Brain microvascular endothelial cell (primary cell): ENCODE results near the gene SLC30A5.

Experiments used
- DNase-seq: peaks from one replicate; pipeline ENCODE4 v3.0.0-alpha.2; 2020
- H3K27ac ChIP-seq: fragments of 250-450 bp; sonication (Bioruptor Pico); 2 replicates; pipeline ENCODE4 v1.5.1; 2020; ENCODE audit warnings: mild to moderate bottlenecking, moderate library complexity
- H3K27me3 ChIP-seq: fragments of 250-450 bp; sonication (Bioruptor Pico); replicated peaks from 2 replicates; pipeline ENCODE4 v1.5.1; 2020; ENCODE audit warnings: mild to moderate bottlenecking
- H3K36me3 ChIP-seq: fragments of 250-450 bp; sonication (Bioruptor Pico); replicated peaks from 2 replicates; pipeline ENCODE4 v1.5.1; 2020; ENCODE audit warnings: mild to moderate bottlenecking
- H3K4me3 ChIP-seq: 2 replicates; pipeline ENCODE4 v1.5.1; 2011; ENCODE audit warnings: low read depth, mild to moderate bottlenecking, control low read depth, low read length, moderate library complexity
- in situ Hi-C: cut with HindIII; loops from 2 replicates; pipeline ENCODE4 v1.10.0; 2017; ENCODE audit warnings: low sequenced_read_pairs, low pct_ligation_motif_present
- TF ChIP-seq, protein P1 (sequence below): IDR thresholded peaks from 2 replicates; pipeline ENCODE4 v1.5.1; 2011; ENCODE audit warnings: low read depth, mild to moderate bottlenecking, moderate library complexity, low read length, control low read depth, inconsistent platforms; ENCODE audit errors: missing control alignments

SLC30A5 gene

DNA sequence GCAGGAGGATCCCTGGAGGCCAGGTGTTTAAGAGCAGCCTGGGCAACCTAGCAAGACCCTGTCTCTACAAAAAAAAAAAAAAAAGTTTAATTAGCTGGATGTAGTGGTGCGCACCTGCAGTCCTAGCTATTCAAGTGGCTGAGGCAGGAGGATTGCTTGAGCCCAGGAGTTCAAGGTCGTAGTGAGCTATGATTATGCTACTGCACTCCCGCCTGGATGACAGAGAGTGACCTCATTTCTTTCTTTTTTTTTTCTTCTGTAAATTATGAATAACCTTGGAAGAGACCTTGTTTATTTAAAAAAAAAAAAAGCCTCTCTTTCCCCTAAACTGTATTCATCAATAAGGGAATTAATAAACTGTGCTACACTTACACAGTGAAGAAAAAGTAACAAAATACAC lies 43.6 kb upstream of the SLC30A5 start:
- in situ Hi-C loops: no loop called here
- no peak for DNase-seq

DNA sequence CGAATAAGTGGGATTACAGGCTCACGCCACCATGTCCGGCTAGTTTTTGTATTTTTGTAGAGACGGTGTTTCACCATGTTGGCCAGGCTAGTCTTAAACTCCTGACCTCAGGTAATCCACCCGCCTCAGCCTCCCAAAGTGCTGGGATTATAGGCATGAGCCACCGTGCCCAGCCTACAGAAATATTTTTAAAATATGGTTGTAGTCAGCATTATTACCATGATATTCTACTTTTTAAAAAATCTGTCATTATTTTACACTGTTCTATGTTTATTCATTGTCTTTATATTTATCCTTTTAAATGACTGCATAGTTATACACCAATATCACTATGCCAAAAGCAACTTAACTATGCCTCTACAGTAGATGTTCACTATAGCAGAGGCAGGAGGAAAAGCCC lies 41.6 kb upstream of the SLC30A5 start:
- DNase-seq: no peak
- TF ChIP-seq, protein P1, sequence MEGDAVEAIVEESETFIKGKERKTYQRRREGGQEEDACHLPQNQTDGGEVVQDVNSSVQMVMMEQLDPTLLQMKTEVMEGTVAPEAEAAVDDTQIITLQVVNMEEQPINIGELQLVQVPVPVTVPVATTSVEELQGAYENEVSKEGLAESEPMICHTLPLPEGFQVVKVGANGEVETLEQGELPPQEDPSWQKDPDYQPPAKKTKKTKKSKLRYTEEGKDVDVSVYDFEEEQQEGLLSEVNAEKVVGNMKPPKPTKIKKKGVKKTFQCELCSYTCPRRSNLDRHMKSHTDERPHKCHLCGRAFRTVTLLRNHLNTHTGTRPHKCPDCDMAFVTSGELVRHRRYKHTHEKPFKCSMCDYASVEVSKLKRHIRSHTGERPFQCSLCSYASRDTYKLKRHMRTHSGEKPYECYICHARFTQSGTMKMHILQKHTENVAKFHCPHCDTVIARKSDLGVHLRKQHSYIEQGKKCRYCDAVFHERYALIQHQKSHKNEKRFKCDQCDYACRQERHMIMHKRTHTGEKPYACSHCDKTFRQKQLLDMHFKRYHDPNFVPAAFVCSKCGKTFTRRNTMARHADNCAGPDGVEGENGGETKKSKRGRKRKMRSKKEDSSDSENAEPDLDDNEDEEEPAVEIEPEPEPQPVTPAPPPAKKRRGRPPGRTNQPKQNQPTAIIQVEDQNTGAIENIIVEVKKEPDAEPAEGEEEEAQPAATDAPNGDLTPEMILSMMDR: no peak
- no peaks in the 10 kb centered on the region for H3K27me3 ChIP-seq
- in situ Hi-C loops: no loop called here
- no peak overlapping the region for H3K4me3 ChIP-seq
- H3K27ac ChIP-seq: no peak overlapping the region
- H3K36me3 ChIP-seq: no peaks in the 10 kb centered on the region

More for the DNA sequence above, 43.6 kb upstream of the SLC30A5 start:
- Histone ChIP-seq H3K4me3 (no peak overlapping the region), H3K27me3 (no peaks in the 10 kb centered on the region), H3K36me3 (no peaks in the 10 kb centered on the region), H3K27ac (no peak overlapping the region)
- TF ChIP-seq, protein P1: no peak

DNA sequence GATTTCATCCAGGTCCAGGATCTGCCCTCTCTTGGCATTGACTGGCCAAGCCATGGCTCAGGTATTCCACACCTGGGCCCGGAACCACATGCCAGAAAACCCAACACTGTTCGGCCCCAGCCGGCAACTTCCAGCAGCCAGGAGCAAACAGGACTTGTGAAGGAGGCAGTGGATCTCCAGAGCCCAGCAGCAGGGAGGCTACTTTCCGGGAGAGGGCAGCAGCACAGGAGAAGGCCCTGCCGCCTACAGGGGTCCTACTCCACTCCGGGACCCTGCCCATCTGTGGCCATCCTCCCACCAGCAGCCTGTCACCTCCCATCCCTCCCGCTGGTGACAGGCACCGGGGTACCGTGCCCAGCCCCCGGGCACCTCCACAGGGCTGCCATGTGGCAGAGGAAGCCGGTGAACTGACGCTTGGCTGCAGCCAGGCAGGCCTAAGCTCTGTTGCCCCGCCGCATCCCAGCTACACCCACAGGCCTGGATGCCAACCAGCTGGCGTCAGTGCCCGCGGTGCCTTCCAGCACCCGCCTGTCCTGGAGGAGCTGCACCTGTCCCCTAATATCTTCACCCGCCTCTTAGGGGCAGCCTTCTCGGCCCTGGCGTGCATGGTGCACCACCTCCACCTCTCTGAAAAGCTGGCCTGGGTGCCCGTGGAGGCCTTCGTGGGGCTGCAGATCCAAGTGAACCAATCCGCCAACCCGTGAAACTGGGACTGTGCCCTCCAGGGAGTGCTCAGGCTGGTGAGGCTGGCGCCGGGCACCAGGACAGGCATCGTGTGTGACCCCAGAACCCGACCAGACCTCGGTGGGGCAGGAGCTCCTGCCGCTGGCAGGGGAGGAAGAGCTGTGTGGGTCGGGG lies 18.9 kb upstream of the SLC30A5 start:
- Histone ChIP-seq H3K27ac (no peak overlapping the region), H3K27me3 (no peaks in the 10 kb centered on the region), H3K4me3 (no peak overlapping the region), H3K36me3 (no peaks in the 10 kb centered on the region)
- no peak for DNase-seq
- TF ChIP-seq, protein P1: no peak
- in situ Hi-C loops: no loop called here

DNA sequence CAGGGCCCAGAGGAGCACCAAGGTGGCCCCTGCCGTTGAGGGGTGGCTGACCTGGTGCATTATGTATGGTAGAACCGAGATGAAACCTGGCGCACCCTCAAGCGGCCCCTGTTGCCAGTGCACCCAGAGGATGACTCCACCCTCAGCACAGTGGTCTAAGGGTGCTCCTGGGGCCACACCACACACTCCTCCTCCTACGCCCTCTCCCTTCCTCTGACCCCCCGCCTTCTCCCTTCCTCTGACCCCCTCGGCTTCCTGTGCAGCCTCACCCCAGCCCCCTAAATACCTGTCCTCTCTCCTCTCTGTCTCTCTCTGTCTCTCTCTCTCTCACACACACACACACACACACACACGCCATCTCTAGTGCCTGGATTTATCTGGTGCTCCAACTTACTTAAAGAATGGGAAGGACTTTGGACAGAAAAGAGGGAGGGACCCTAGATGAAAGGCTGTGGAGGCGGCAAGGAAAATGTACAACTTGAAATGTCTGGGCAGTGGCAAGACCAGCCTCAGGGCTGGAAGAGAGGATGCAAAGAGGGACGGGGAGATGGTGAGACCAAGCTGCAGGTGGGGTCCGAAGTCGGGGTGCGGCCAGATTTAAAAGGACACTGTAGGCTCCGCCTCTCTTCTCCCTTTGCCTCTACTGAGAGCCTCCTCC lies 18.2 kb upstream of the SLC30A5 start:
- Histone ChIP-seq H3K27me3 (no peaks in the 10 kb centered on the region), H3K4me3 (no peak overlapping the region), H3K36me3 (no peaks in the 10 kb centered on the region), H3K27ac (no peak overlapping the region)
- DNase-seq: no peak
- TF ChIP-seq, protein P1: no peak
- in situ Hi-C loops: no loop called here

DNA sequence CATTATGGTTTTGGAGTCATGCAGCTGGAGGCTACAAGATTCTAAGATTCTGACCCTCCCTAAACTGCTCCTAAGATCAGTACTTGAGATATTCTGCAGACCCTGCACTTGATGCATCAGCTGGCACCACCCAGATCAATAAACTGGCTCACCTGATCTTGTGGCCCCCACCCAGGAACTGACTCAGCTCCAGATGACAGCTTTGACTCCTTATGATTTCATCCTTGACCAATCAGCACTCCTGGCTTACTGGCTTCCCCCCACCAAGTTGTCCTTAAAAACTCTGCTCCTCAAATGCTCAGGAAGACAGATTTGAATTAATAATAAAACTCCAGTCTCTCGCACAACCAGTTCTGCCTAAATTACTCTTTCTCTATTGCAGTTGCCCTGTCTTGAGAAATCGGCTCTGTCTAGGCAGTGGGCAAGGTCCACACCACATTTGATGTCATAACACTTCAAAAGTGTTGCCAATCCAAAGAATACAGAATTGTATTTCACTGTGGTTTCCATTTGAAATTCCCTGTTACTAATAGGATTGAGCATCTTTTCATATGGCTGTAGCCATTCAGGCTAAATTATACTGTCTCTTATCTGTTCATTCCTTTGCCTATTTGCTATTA lies 14.8 kb upstream of the SLC30A5 start:
- TF ChIP-seq, protein P1: no peak
- in situ Hi-C loops: no loop called here
- no peaks in the 10 kb centered on the region for H3K36me3 ChIP-seq
- DNase-seq: no peak
- no peaks in the 10 kb centered on the region for H3K27me3 ChIP-seq
- no peak overlapping the region for H3K4me3 ChIP-seq
- no peak overlapping the region for H3K27ac ChIP-seq
